Stimulated activated CD8-positive, alpha-beta memory T cell treated with anti-CD3 and anti-CD28 coated beads, Interleukin-4, amount 100 ng/mL, for 48 hours (primary cell): Measurements from ENCODE around the gene CHIT1.
"Not testable (repeated sequence)": the region's sequence is repeated elsewhere in the genome, so short reads cannot be mapped to it uniquely, and the experiment has no call there.

Experiments
- DNase-seq: peaks from one replicate; pipeline ENCODE4 v3.0.0-alpha.2; 2020

The CHIT1 gene

GRCh38 chr1:203264052-203264501 lies 34.6 kb upstream of the CHIT1 start:
- no peak for DNase-seq

GRCh38 chr1:203263496-203263895 lies 34.0 kb upstream of the CHIT1 start:
- DNase-seq, result no peak

- DNase-seq, result peak; percentile 48
These were observed 27.2 kb upstream of the CHIT1 start for GRCh38 chr1:203256636-203257035.

GRCh38 chr1:203254782-203255181 lies 25.3 kb upstream of the CHIT1 start:
- DNase-seq, result not testable (repeated sequence)

GRCh38 chr1:203252678-203253077 lies 23.2 kb upstream of the CHIT1 start:
- no peak for DNase-seq

- no peak for DNase-seq
These were observed 22.0 kb upstream of the CHIT1 start for GRCh38 chr1:203251466-203251865.

GRCh38 chr1:203250911-203251310 lies 21.4 kb upstream of the CHIT1 start:
- DNase-seq, result no peak

- DNase-seq, result no peak
These were observed 15.3 kb upstream of the CHIT1 start for GRCh38 chr1:203244776-203245175.

- DNase-seq, result not testable (repeated sequence)
These were observed 12.2 kb upstream of the CHIT1 start for GRCh38 chr1:203241708-203242107.

- no peak for DNase-seq
These were observed 10.2 kb upstream of the CHIT1 start for GRCh38 chr1:203239526-203240305.

- DNase-seq, result no peak
These were observed 9.6 kb upstream of the CHIT1 start for GRCh38 chr1:203239081-203239480.

GRCh38 chr1:203238535-203238934 lies 9.1 kb upstream of the CHIT1 start:
- DNase-seq, result no peak

GRCh38 chr1:203234901-203235300 lies 5.4 kb upstream of the CHIT1 start:
- DNase-seq, result not testable (repeated sequence)

- no peak for DNase-seq
These were observed 803 bp downstream of the CHIT1 start for GRCh38 chr1:203228670-203229069.

GRCh38 chr1:203227371-203228083 lies 1.9 kb downstream of the CHIT1 start:
- no peak for DNase-seq

- DNase-seq, result no peak
These were observed 4.4 kb downstream of the CHIT1 start for GRCh38 chr1:203225071-203225470.

GRCh38 chr1:203223012-203223775 lies 6.3 kb downstream of the CHIT1 start:
- DNase-seq, result no peak

- no peak for DNase-seq
These were observed 9.5 kb downstream of the CHIT1 start for GRCh38 chr1:203219934-203220333.

GRCh38 chr1:203219171-203219570 lies 10.3 kb downstream of the CHIT1 start:
- DNase-seq, result no peak

GRCh38 chr1:203217668-203218067 lies 11.8 kb downstream of the CHIT1 start:
- DNase-seq, result no peak

GRCh38 chr1:203217139-203217655 lies 12.3 kb downstream of the CHIT1 start:
- DNase-seq, result no peak

GRCh38 chr1:203216274-203217138 lies 13.0 kb downstream of the CHIT1 start:
- peak; percentile 65 for DNase-seq
